ENCODE measurements around the gene DCAF15.
A peak's percentile ranks its signal among the peaks of the same experiment; 100 is the strongest.
"Not testable (repeated sequence)": the region's sequence is repeated elsewhere in the genome, so short reads cannot be mapped to it uniquely, and the experiment has no call there.

The DCAF15 gene

GRCh38 chr19:13968999-13969398 is 16.7 kb downstream of the DCAF15 start:
- intact Hi-C loops (cut with DNase I), result no loop called here
- DNase-seq, result peak in 32 of 42 donors; percentile 18 to 84 (median 50)

DNA sequence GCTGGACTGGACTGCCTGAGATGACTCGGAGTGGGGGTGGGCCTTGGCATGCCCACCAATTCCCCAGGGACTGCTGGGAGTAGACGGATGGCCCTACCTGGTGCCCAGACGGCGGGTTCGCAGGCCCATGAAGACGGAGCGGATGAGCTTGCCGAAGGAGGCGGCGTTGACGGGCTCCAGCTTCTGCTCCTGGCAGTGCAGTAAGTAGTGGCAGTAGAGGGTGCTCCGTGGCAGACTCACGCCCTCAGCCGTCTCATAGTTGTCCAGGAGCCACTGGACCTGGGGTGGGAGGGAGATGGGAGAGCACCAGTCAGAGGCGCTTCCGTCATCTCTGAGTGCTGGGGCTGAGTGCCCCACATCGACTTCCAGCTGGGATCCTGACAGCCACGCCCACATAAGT is 17.6 kb downstream of the DCAF15 start:
- intact Hi-C loops (cut with DNase I), result no loop called here
- DNase-seq, result no peak

GRCh38 chr19:13971868-13972267 is 19.6 kb downstream of the DCAF15 start:
- intact Hi-C loops (cut with DNase I); DNase-seq: not testable (repeated sequence)

GRCh38 chr19:13972368-13973155 is 20.3 kb downstream of the DCAF15 start:
- no peak for DNase-seq
- intact Hi-C loops (cut with DNase I), result no loop called here

DNA sequence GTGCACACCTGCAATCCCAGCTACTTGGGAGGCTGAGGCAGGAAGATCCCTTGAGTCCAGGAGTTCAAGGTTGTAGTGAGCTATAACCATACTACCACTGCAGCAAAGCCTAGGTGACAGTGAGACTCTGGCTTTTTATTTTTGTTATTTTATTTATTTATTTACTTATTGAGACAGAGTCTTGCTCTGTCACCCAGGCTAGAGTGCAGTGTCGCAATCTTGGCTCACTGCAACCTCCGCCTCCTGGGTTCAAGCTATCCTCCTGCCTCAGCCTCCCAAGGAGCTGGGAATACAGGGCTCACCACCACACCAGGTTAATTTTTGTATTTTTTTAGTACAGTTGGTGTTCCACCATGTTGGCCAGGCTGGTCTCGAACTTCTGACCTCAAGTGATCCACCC is 21.2 kb downstream of the DCAF15 start:
- DNase-seq; intact Hi-C loops (cut with DNase I): not testable (repeated sequence)

DNA sequence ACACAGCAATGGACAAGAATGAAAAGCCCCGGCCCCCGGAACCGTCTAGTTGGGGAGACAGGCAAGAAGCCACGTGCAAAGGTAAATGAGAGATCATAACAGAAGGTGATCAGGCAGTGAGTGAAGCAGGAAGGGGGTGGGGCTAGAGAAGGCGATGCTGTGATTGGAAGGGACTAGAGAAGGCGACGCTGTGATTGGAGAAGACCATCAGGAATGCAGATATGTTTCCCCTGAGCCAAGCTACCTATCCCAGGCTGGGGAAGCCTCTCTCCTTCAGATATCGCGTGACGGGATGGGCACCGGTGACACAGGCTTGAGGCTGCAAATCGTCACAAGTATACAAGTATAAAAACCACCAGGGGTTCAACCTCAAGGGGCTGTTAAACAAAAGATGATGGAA is 21.8 kb downstream of the DCAF15 start:
- DNase-seq, result no peak
- intact Hi-C loops (cut with DNase I), result no loop called here

- intact Hi-C loops (cut with DNase I), result no loop called here
- no peak for DNase-seq
These were observed 23.6 kb downstream of the DCAF15 start for GRCh38 chr19:13975870-13976269.

DNA sequence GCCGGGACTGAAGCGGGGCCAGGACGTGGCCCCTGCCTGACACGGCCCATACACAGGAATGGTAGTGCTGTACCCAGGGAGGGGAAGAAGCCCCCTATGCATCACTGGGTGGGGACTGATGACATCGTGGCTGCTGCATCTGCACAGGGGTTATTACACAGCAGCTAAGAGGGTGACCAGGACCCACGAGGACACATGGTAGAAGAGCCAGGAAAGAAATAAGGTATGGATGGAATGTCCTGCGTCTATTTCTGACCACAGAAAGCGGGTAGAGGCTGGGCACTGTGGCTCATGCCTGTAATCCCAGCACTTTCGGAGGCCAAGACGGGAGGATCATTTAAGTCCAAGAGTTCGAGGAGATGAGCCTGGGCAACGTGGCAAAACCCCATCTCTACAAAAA is 24.1 kb downstream of the DCAF15 start:
- no peak for DNase-seq
- intact Hi-C loops (cut with DNase I), result no loop called here

DNA sequence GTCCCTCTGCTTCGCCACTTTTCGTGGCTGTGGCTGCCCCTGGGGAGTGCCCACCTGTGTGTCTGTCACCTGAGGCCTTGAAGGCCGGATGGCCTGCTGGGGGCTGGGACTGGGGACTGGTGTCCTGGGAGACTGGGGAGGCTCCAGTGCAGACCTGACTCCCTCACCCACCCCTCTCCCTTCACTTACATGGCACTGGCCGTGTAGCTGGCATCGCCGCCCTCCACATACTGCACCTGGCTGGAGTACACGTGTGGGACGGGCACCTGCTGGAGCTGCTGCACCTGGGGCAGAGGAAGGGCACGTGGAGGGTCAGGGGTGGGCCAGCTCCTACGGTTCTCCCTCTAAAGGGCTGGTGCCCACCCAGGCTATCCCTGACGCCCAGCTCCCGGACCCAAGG is 25.5 kb downstream of the DCAF15 start:
- no peak for DNase-seq
- intact Hi-C loops (cut with DNase I), result no loop called here

GRCh38 chr19:13978351-13979243 is 26.3 kb downstream of the DCAF15 start:
- DNase-seq, result peak; percentile 19 to 75 (median 57)
- intact Hi-C loops (cut with DNase I), result no loop called here

DNA sequence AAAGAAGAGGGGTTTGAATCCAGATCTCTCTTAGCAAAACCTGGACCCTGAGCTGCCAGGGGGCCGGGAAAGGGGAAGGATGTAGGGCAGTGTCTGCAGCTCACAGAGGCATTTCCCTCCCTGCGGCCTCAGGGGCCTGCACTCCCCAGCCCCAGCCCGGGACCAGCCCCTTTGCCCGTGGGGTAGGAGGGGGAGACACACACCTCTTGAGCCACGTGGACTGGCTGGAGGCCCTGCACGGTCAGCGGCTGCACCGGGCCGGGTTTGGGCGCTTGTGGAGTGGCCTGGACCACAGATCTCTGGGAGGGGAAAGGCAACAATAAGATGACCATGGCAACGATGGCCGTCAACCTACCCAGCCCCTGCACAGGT is 26.9 kb downstream of the DCAF15 start:
- intact Hi-C loops (cut with DNase I), result no loop called here

GRCh38 chr19:13979686-13980085 is 27.4 kb downstream of the DCAF15 start:
- intact Hi-C loops (cut with DNase I), result no loop called here
- no peak for DNase-seq

More for the DNA sequence above, 26.9 kb downstream of the DCAF15 start:
- DNase-seq, result peak in 1 of 42 donors; percentile 17

- intact Hi-C loops (cut with DNase I), result no loop called here
- no peak for DNase-seq
These were observed 28.0 kb downstream of the DCAF15 start for GRCh38 chr19:13980340-13980739.

GRCh38 chr19:13981021-13981420 is 28.7 kb downstream of the DCAF15 start:
- intact Hi-C loops (cut with DNase I), result no loop called here
- DNase-seq, result no peak

GRCh38 chr19:13981467-13981866 is 29.2 kb downstream of the DCAF15 start:
- no peak for DNase-seq
- intact Hi-C loops (cut with DNase I), result no loop called here

DNA sequence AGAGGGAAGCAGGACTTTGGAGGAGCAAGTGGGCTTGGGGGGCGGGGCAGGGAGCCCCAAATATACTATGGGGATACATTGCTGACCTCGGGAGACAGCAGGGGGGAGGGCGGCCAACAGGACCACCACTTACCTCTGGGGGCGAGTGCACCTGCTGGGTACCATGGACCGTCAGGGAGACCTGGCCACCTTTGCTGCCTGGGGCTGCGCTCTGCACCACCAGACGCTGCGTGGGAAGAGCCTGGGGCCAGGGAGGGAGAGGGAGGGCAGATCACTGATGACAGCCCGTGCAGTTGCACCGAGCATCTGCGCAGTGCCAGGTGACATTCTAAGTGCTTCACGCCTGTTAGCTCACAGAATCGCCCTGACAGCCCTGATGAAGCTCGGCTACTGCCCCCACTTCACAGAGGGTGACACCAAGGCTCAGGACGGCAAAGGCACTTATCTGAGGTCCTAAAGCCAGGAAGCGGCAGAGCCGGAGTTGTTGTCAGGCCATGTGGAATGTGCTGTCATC is 29.7 kb downstream of the DCAF15 start:
- peak in 3 of 42 donors; percentile 20 to 52 (median 39) for DNase-seq
- intact Hi-C loops (cut with DNase I), result no loop called here

DNA sequence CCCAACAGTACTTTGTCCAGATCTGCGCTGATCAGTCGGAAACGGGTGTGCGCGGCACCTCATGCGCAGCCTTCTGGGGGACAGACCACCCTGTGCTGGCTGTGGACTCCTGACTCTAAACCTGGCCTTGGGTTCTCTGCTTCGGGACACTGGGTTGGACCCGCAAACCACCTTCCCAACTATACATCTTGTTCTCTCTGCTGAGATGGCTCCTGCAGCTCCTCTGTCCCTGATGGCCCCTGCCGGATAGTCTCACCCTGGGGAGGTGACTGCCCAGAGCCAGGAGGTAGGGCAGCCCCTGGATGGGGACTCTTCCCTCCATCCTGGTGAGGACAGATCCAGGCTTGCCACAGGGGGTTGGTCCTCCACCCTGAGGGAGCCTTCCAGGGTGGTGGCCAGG is 30.5 kb downstream of the DCAF15 start:
- intact Hi-C loops (cut with DNase I), result no loop called here
- DNase-seq, result no peak

- intact Hi-C loops (cut with DNase I), result no loop called here
- no peak for DNase-seq
These were observed 31.0 kb downstream of the DCAF15 start for GRCh38 chr19:13983213-13983889.

- intact Hi-C loops (cut with DNase I), result no loop called here
- DNase-seq, result no peak
These were observed 31.9 kb downstream of the DCAF15 start for GRCh38 chr19:13984186-13984585.
